H1 (cell line): ENCODE data around the gene BICRAL. TPM values are rescaled to one million over a fixed set of nuclear protein-coding genes. Genes with fewer than 3 reads are reported as not detected.

Experiments
- CTCF ChIA-PET: fragments of 300-600 bp; sonication (Branson Sonifier 250); formaldehyde crosslinking; loops from one replicate; lab custom pipeline; 2021; ENCODE audit not compliant: partially characterized antibody; lab: Charles Lee
- POLR2A ChIA-PET: fragments of 300-600 bp; sonication (Branson Sonifier 250); formaldehyde crosslinking; loops from one replicate; lab custom pipeline; 2021; ENCODE audit warnings: inconsistent platforms; ENCODE audit not compliant: partially characterized antibody; lab: Charles Lee
- DNase-seq, 2 experiments: peaks; one replicate each; pipeline versions ENCODE4 v3.0.0 to v3.0.0-alpha.2; 2010 to 2022; ENCODE audit warnings: low spot score in 2 of 2, low read depth in 1 of 2, mixed read lengths in 1 of 2
- FAIRE-seq: peaks from 2 replicates; lab custom pipeline; 2011; peaks lifted over from hg19 to GRCh38; lab: Jason Lieb, UNC
- H2AFZ ChIP-seq: 2 replicates; pipeline ENCODE4 v1.8.1; 2012; ENCODE audit warnings: low read length, inconsistent platforms
- H2AK5ac ChIP-seq: 2 replicates; pipeline ENCODE4 v1.6.1; 2013; ENCODE audit warnings: low read depth, low read length
- H2BK120ac ChIP-seq: replicated peaks from 2 replicates; pipeline ENCODE3; 2013; ENCODE audit warnings: low read depth, low read length, inconsistent platforms
- H2BK12ac ChIP-seq: 2 replicates; pipeline ENCODE4 v1.6.1; 2013; ENCODE audit warnings: low read depth, low read length
- H2BK15ac ChIP-seq: 2 replicates; pipeline ENCODE4 v1.6.1; 2013; ENCODE audit warnings: low read length
- H2BK20ac ChIP-seq: 2 replicates; pipeline ENCODE4 v1.6.1; 2013; ENCODE audit warnings: low read length
- H2BK5ac ChIP-seq: 2 replicates; pipeline ENCODE4 v1.6.1; 2013; ENCODE audit warnings: low read depth, low read length
- H3K14ac ChIP-seq: 2 replicates; pipeline ENCODE4 v1.6.1; 2013; ENCODE audit warnings: inconsistent platforms; ENCODE audit not compliant: insufficient read length
- H3K18ac ChIP-seq: 2 replicates; pipeline ENCODE4 v1.6.1; 2013; ENCODE audit warnings: low read length; ENCODE audit errors: extremely low read depth
- H3K23ac ChIP-seq: 2 replicates; pipeline ENCODE4 v1.6.1; 2013; ENCODE audit warnings: inconsistent platforms; ENCODE audit not compliant: insufficient read length
- H3K23me2 ChIP-seq: 2 replicates; pipeline ENCODE4 v1.6.1; 2013; ENCODE audit warnings: low read depth, low read length
- H3K27ac ChIP-seq: 2 replicates; pipeline ENCODE4 v1.6.1; 2011; ENCODE audit warnings: low read depth, low read length, inconsistent platforms
- H3K27me3 ChIP-seq, 4 experiments: replicated peaks in 1 of 4; 1 replicate in 1 of 4; 2 replicates in 3 of 4; pipeline versions ENCODE4 v1.6.1 to v1.8.1; 2011 to 2013; ENCODE audit warnings: low read length in 3 of 4, mild to moderate bottlenecking in 3 of 4, inconsistent platforms in 2 of 4, mixed read lengths in 2 of 4, moderate library complexity in 1 of 4; ENCODE audit not compliant: control insufficient read depth in 3 of 4, insufficient read depth in 3 of 4; ENCODE audit errors: extremely low read depth in 1 of 4
- H3K36me3 ChIP-seq, 4 experiments: 2 replicates each; pipeline versions ENCODE4 v1.6.1 to v1.8.1; 2011 to 2013; ENCODE audit warnings: mild to moderate bottlenecking in 4 of 4, low read length in 3 of 4, moderate library complexity in 2 of 4, control low read depth in 1 of 4, inconsistent platforms in 1 of 4; ENCODE audit not compliant: insufficient read depth in 4 of 4, control insufficient read depth in 2 of 4
- H3K4ac ChIP-seq: replicated peaks from 2 replicates; pipeline ENCODE3; 2013; ENCODE audit warnings: low read length, low read depth, mixed read lengths, inconsistent platforms; ENCODE audit not compliant: insufficient read length
- H3K4me1 ChIP-seq, 4 experiments: replicated peaks in 1 of 4; 1 replicate in 1 of 4; 2 replicates in 3 of 4; pipeline versions ENCODE4 v1.6.1 to v1.8.1; 2011 to 2013; ENCODE audit warnings: low read length in 3 of 4, inconsistent platforms in 2 of 4, mixed read lengths in 1 of 4; ENCODE audit not compliant: insufficient read depth in 4 of 4, control insufficient read depth in 3 of 4
- H3K4me2 ChIP-seq, 2 experiments: 2 replicates each; pipeline versions ENCODE4 v1.6.1 to v1.8.1; 2011 to 2013; ENCODE audit warnings: low read depth in 2 of 2, low read length in 2 of 2, control low read depth in 1 of 2, inconsistent platforms in 1 of 2, mild to moderate bottlenecking in 1 of 2; ENCODE audit not compliant: insufficient read depth in 1 of 2
- H3K4me3 ChIP-seq, 4 experiments: fragments of 200-600, 300-600 bp in 1 of 4; sonication (generic), shearing (Covaris generic), sonication (Bioruptor Twin) in 1 of 4; 2 replicates each; pipeline versions ENCODE4 v1.5.1 to v1.8.1; 2011 to 2016; ENCODE audit warnings: low read length in 4 of 4, low read depth in 3 of 4, control low read depth in 2 of 4, inconsistent platforms in 2 of 4, mild to moderate bottlenecking in 2 of 4, mixed read lengths in 1 of 4, moderate library complexity in 1 of 4; ENCODE audit not compliant: insufficient read depth in 2 of 4; ENCODE audit errors: extremely low read depth in 1 of 4
- H3K56ac ChIP-seq: replicated peaks from 2 replicates; pipeline ENCODE3; 2013; ENCODE audit warnings: low read depth, mild to moderate bottlenecking, mixed read lengths, low read length, inconsistent platforms; ENCODE audit not compliant: insufficient read length
- H3K79me1 ChIP-seq: 2 replicates; pipeline ENCODE4 v1.6.1; 2013; ENCODE audit warnings: low read depth, low read length, control low read depth
- H3K79me2 ChIP-seq, 2 experiments: 2 replicates each; pipeline versions ENCODE4 v1.6.1 to v1.8.1; 2012 to 2013; ENCODE audit warnings: low read length in 2 of 2, mild to moderate bottlenecking in 2 of 2, inconsistent platforms in 1 of 2; ENCODE audit not compliant: insufficient read depth in 2 of 2, control insufficient read depth in 1 of 2
- H3K9ac ChIP-seq, 4 experiments: replicated peaks in 1 of 4; 1 replicate in 1 of 4; 2 replicates in 3 of 4; pipeline versions ENCODE4 v1.6.1 to v1.8.1; 2011 to 2013; ENCODE audit warnings: low read depth in 3 of 4, low read length in 3 of 4, control low read depth in 2 of 4, mild to moderate bottlenecking in 2 of 4, moderate library complexity in 2 of 4, inconsistent platforms in 1 of 4; ENCODE audit errors: extremely low read depth in 1 of 4
- H3K9me3 ChIP-seq, 2 experiments: 2 replicates each; pipeline versions ENCODE4 v1.6.1 to v1.8.1; 2012 to 2013; ENCODE audit warnings: mild to moderate bottlenecking in 2 of 2, moderate library complexity in 2 of 2, control low read depth in 1 of 2, inconsistent platforms in 1 of 2, low read depth in 1 of 2, low read length in 1 of 2, mixed read lengths in 1 of 2; ENCODE audit not compliant: insufficient read depth in 2 of 2
- H4K20me1 ChIP-seq, 2 experiments: replicated peaks in 1 of 2; 2 replicates each; pipeline versions ENCODE3 to v1.8.1; 2011 to 2013; ENCODE audit warnings: inconsistent platforms in 2 of 2, low read length in 2 of 2, mild to moderate bottlenecking in 1 of 2; ENCODE audit not compliant: insufficient read depth in 2 of 2, control insufficient read depth in 1 of 2
- H4K5ac ChIP-seq: 2 replicates; pipeline ENCODE4 v1.6.1; 2013; ENCODE audit warnings: low read length, low read depth, mixed read lengths, inconsistent platforms; ENCODE audit not compliant: insufficient read length
- H4K8ac ChIP-seq: 2 replicates; pipeline ENCODE4 v1.8.0; 2013; ENCODE audit warnings: mild to moderate bottlenecking, moderate library complexity, low read length, inconsistent platforms; ENCODE audit not compliant: insufficient read depth; ENCODE audit errors: extremely low read depth
- H4K91ac ChIP-seq: replicated peaks from 2 replicates; pipeline ENCODE3; 2013; ENCODE audit warnings: low read length, mixed read lengths, inconsistent platforms; ENCODE audit not compliant: insufficient read length
- WGBS, 2 experiments: shearing (Covaris generic) in 1 of 2; methylation state at CpG; one replicate each; pipeline versions ENCODE4 v1.1.6 to v1.1.7; 2013 to 2015; ENCODE audit warnings: low lambda C conversion rate in 2 of 2, mixed read lengths in 2 of 2, inconsistent platforms in 1 of 2, low coverage in 1 of 2, missing lambda C conversion rate in 1 of 2; ENCODE audit not compliant: insufficient replicate concordance in 2 of 2, insufficient coverage in 1 of 2, insufficient read length in 1 of 2; ENCODE audit errors: extremely low coverage in 1 of 2, missing lambda C conversion rate in 1 of 2; 5-methylcytosine and 5-hydroxymethylcytosine counted together
- polyA plus RNA-seq, 7 experiments: library from polyadenylated mRNA; depleted of rRNA in 3 of 7; stranded (reverse) in 5 of 7; unstranded in 2 of 7; fragments of >200 nt in 5 of 7; fragments of 200-250 nt in 2 of 7; gene quantifications; 1 replicate in 5 of 7; 2 replicates in 1 of 7; 4 replicates in 1 of 7; pipeline versions ENCODE4 v1.2.1 to v1.2.3, GENCODE V29; 2011 to 2013; ENCODE audit warnings: missing spikeins in 2 of 7, mixed read lengths in 2 of 7
- total RNA-seq: library from RNA; stranded (reverse); fragmentation: NEBNext Ultra II Directional; extraction: Animal tissue kit (Norgen Biotek cat#: 25700); gene quantifications from 2 replicates; pipeline ENCODE4 v1.2.1, GENCODE V29; 2021

BICRAL gene
- total and polyA plus RNA-seq, 2 of the 8 experiments (the other 6 are each of a cell fraction or from before 2014, with no cell fraction given), result 9.4 to 12.2 TPM

- no peaks in the 10 kb centered on the region for H4K20me1 ChIP-seq
- POLR2A ChIA-PET, result interaction anchor here (1.3 kb wide), 1 partner anchor 35 kb away, joined by 3 read pairs; no protein-coding TSS in a partner anchor
- no peak overlapping the region for H2BK120ac ChIP-seq
- H4K91ac ChIP-seq, result no peak overlapping the region
- H3K27ac ChIP-seq, result no peak overlapping the region
- H3K23me2 ChIP-seq, result no peaks in the 10 kb centered on the region
- 95% methylated on average over 6 of the region's 6 CpGs; no CpG with 5 or more reads in 1 of the 2 experiments for WGBS, 2 experiments
- H3K4me3 ChIP-seq, result no peak overlapping the region
- H4K8ac ChIP-seq, result no peak overlapping the region
- H3K4me2 ChIP-seq, result no peak overlapping the region
- no peak overlapping the region for H3K23ac ChIP-seq
- H4K5ac ChIP-seq, result no peak overlapping the region
- no peaks in the 10 kb centered on the region for H3K27me3 ChIP-seq
- no peak overlapping the region for H2BK20ac ChIP-seq
- no peak overlapping the region for H2BK5ac ChIP-seq
- H3K56ac ChIP-seq, result no peak overlapping the region
- no peak overlapping the region for H2AK5ac ChIP-seq
- no peak overlapping the region for H2BK12ac ChIP-seq
- no peaks in the 10 kb centered on the region for H3K79me2 ChIP-seq
- FAIRE-seq (no peak), DNase-seq (no peak)
- H2AFZ ChIP-seq, result no peak overlapping the region
- no peak overlapping the region for H3K4ac ChIP-seq
- no peak overlapping the region for H2BK15ac ChIP-seq
- no peak overlapping the region for H3K14ac ChIP-seq
- H3K4me1 ChIP-seq, result no peaks in the 10 kb centered on the region
- no peaks in the 10 kb centered on the region; the same call in 1 of the 2 replicates for H3K79me1 ChIP-seq
- H3K36me3 ChIP-seq, result peaks cover 0 to 3% (median 0%) of the 10 kb centered on the region in 4 experiments; a peak in 1 of 8 replicates
- H3K9me3 ChIP-seq, result no peaks in the 10 kb centered on the region; a peak in 1 of 4 replicates
- no peak overlapping the region for H3K18ac ChIP-seq
- no peak overlapping the region for H3K9ac ChIP-seq
- CTCF ChIA-PET, result interaction anchor here (0.5 to 2.1 kb wide), 3 partner anchors 10 to 72 kb away, joined by 3 to 7 read pairs (median 5); no protein-coding TSS in a partner anchor
Observed at GRCh38 chr6:42845327-42845694, 63.5 kb downstream of the BICRAL start.
